Heart right ventricle (tissue), 16 donors: ENCODE measurements around the gene CAPZB. TPM values are rescaled to one million over a fixed set of nuclear protein-coding genes. Genes with fewer than 3 reads are reported as not detected.
A peak's percentile ranks its signal among the peaks of the same experiment; 100 is the strongest.

ENCODE experiments used
- ATAC-seq, 8 donors: fragments of 200-7000 bp; cut with Tn5 transposase; one replicate each; pipeline ENCODE4 v1.9.1; 2020; ENCODE audit warnings: mild to moderate bottlenecking in 8 of 8, moderate library complexity in 8 of 8, moderate number of reproducible peaks in 1 of 8
- DNase-seq, 2 donors: peaks; one replicate each; pipeline ENCODE4 v3.0.0-alpha.2; 2020
- H3K27ac ChIP-seq, 10 donors: fragments of 200-600 bp; sonication (generic) in 2 of 10; one replicate each; pipeline versions ENCODE4 v1.5.0 to v1.8.0; 2020 to 2022; ENCODE audit warnings: mild to moderate bottlenecking in 3 of 10
- H3K27me3 ChIP-seq, 7 donors: fragments of 200-600 bp; one replicate each; pipeline ENCODE4 v1.8.0; 2021 to 2022; ENCODE audit warnings: mild to moderate bottlenecking in 2 of 7
- H3K36me3 ChIP-seq, 9 donors: fragments of 200-600 bp; sonication (generic) in 1 of 9; one replicate each; pipeline versions ENCODE4 v1.5.0 to v1.8.0; 2020 to 2022; ENCODE audit warnings: mild to moderate bottlenecking in 2 of 9
- H3K4me1 ChIP-seq, 9 donors: fragments of 200-600 bp; sonication (generic) in 1 of 9; one replicate each; pipeline versions ENCODE4 v1.5.0 to v1.8.0; 2020 to 2022; ENCODE audit warnings: mild to moderate bottlenecking in 4 of 9
- H3K4me3 ChIP-seq, 10 donors: fragments of 200-600 bp; sonication (generic) in 2 of 10; one replicate each; pipeline versions ENCODE4 v1.5.0 to v1.8.0; 2020 to 2022; ENCODE audit warnings: mild to moderate bottlenecking in 7 of 10, moderate library complexity in 2 of 10
- H3K9me3 ChIP-seq, 11 donors: fragments of 200-600 bp in 10 of 11; sonication (generic) in 2 of 11; one replicate each; pipeline versions ENCODE4 v1.5.0 to v1.8.0; 2013 to 2022; ENCODE audit warnings: mild to moderate bottlenecking in 2 of 11, control low read depth in 1 of 11, moderate library complexity in 1 of 11
- WGBS, 2 donors: extraction: QIAGEN DNeasy Blood & Tissue Kit; methylation state at CpG; one replicate each; pipeline ENCODE4 v1.1.7; 2013; ENCODE audit warnings: inconsistent platforms in 1 of 2; 5-methylcytosine and 5-hydroxymethylcytosine counted together
- intact Hi-C, 10 donors: fragments of 100-400 bp; cut with DNase I; formaldehyde crosslinking; loops; one replicate each; pipeline versions ENCODE4 v1.11.1 to v1.14.2; 2022
- polyA plus RNA-seq, 2 donors: library from polyadenylated mRNA; stranded (reverse); fragments of 200-250 nt; gene quantifications; one replicate each; pipeline ENCODE4 v1.2.3, GENCODE V29; 2013
- total RNA-seq, 10 donors: library from RNA; stranded (reverse); fragmentation: NEBNext Ultra II Directional in 3 of 10; extraction: Animal tissue kit (Norgen Biotek cat#: 25700) in 3 of 10; gene quantifications; one replicate each; pipeline versions ENCODE4 v1.2.1 to v1.2.4, GENCODE V29; 2021 to 2023
- TF ChIP-seq, protein P1 (sequence below), 9 donors: fragments of 200-600 bp; sonication (generic) in 2 of 9; IDR thresholded peaks; one replicate each; pipeline versions ENCODE4 v1.5.0 to v1.8.0; 2021 to 2022; ENCODE audit warnings: antibody characterized with exemption in 9 of 9, mild to moderate bottlenecking in 5 of 9, moderate library complexity in 1 of 9
- donor health status: Arrhythmogenic right ventricular cardiomyopathy.
- donor health status: ischemic (EF 13 %, LVEDD 7.1; RV severe dilation, severe dysfunction).
- donor health status: healthy with polysubstance abuse.
- donor health status: DM: no; HTN: yes; CAD: no.
- donor health status: DM: no; HTN: no; CAD: no.
- donor health status: ischemic (EF 25% LVEDD 6.9; RV normal size, moderate dysfunction).
- donor health status: ischemic (EF 25% LVEDD 5.7; RV mildly dilated, moderate dysfunction).
- donor health status: healthy.
- donor health status: DM: yes; HTN: yes; CAD: no.
- donor health status: Ischemic cardiomyopathy.
- donor health status: ischemic (EF 35%, LVEDD 5.7; RV mildly dilated, moderate dysfunction).
- donor health status: nonischemic (EF 11% LVEDD 7.7; RV severe dilation, severe dysfunction).
- donor health status: DM: yes; HTN: yes; CAD: no.
- donor health status: PGD.
- donor health status: ischemic (EF 29% LVEDD 5.4; RV normal size, mild dysfunction).
- donor health status: nonischemic (EF 23%, LVEDD 6.1; RV moderate dilation, normal function).

CAPZB gene
- total and polyA plus RNA-seq, 12 donors = 158 to 307 (median 228) TPM

DNA sequence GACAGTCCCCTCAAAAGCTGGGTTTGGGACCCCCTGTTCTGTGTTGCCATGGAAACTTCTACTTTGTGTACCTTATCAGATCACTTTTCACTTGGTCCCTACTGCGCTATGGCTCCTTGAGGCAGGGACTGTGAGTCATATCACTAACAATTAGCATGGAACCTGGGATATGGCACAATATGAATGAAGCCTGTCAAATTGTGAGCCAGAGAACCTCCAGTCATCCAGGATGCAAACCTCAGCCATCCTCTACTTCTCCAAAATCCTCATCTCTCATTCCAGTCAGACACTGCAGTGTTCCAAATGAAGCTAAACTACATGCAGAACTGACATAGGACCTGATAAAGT is 11.2 kb upstream of the CAPZB start:
- no peak overlapping the region for H3K4me3 ChIP-seq
- TF ChIP-seq, protein P1, sequence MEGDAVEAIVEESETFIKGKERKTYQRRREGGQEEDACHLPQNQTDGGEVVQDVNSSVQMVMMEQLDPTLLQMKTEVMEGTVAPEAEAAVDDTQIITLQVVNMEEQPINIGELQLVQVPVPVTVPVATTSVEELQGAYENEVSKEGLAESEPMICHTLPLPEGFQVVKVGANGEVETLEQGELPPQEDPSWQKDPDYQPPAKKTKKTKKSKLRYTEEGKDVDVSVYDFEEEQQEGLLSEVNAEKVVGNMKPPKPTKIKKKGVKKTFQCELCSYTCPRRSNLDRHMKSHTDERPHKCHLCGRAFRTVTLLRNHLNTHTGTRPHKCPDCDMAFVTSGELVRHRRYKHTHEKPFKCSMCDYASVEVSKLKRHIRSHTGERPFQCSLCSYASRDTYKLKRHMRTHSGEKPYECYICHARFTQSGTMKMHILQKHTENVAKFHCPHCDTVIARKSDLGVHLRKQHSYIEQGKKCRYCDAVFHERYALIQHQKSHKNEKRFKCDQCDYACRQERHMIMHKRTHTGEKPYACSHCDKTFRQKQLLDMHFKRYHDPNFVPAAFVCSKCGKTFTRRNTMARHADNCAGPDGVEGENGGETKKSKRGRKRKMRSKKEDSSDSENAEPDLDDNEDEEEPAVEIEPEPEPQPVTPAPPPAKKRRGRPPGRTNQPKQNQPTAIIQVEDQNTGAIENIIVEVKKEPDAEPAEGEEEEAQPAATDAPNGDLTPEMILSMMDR (IDR thresholded peaks at IDR 0.05) = no peak
- peaks cover 0 to 4% (median 0%) of the 10 kb centered on the region in 11 donors for H3K9me3 ChIP-seq
- H3K4me1 ChIP-seq = peaks cover 8 to 32% (median 29%) of the 10 kb centered on the region in 9 donors
- no peak for DNase-seq
- intact Hi-C loops = no loop called here
- WGBS, 2 donors = 90 to 94% methylated on average over 1 of the region's 1 CpG
- peak overlapping the region in 8 of 10 donors; percentile 74 to 92 (median 80) for H3K27ac ChIP-seq
- no peaks in the 10 kb centered on the region for H3K36me3 ChIP-seq
- no peak for ATAC-seq
- no peaks in the 10 kb centered on the region for H3K27me3 ChIP-seq

DNA sequence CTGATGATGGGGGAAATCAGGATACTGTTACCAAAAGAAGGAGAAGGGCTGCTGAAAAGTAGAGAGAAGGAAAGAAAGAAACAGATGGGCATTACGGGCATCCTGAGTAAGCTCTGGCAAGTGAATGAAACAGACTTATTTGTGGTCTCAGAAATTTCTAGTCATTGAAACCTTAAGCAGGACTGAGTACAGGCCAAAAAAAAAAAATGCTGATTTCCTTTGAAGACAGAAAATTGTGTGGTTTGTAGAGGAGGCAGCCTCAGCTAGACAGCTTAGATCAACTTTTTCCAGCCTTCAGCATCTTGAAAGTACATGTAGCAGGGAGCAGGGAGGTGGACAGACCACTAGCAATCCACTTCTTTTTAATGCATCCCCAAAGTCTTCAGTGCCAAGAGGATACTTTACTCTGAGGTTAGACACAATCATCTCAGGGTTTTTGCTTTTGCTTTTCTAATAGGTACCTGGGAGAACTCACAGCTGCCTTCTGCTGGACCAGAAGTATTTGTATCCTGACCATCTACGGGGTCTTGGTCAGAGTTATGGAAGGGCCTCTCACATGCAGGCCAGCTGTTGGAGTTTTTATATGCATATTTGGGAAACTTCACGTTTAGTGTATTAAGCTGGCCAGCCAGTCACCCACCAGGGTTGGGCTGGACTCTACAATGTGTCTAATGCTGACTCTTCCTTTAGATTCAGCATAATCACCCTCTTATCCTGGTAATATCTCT is 10.6 kb upstream of the CAPZB start:
- DNase-seq (no peak), ATAC-seq (peak in 4 of 8 donors; percentile 9 to 47 (median 17))
- peak overlapping the region; percentile 11 to 92 (median 80) for H3K27ac ChIP-seq
- TF ChIP-seq, protein P1 (IDR thresholded peaks at IDR 0.05) = peak in 1 of 9 donors; percentile 10
- H3K36me3 ChIP-seq = no peaks in the 10 kb centered on the region
- 18 to 47% methylated on average over 3 of the region's 3 CpGs for WGBS, 2 donors
- H3K4me3 ChIP-seq = no peak overlapping the region
- peaks cover 0 to 4% (median 0%) of the 10 kb centered on the region in 11 donors for H3K9me3 ChIP-seq
- peaks cover 8 to 32% (median 29%) of the 10 kb centered on the region in 9 donors for H3K4me1 ChIP-seq
- H3K27me3 ChIP-seq = no peaks in the 10 kb centered on the region
- intact Hi-C loops = no loop called here

DNA sequence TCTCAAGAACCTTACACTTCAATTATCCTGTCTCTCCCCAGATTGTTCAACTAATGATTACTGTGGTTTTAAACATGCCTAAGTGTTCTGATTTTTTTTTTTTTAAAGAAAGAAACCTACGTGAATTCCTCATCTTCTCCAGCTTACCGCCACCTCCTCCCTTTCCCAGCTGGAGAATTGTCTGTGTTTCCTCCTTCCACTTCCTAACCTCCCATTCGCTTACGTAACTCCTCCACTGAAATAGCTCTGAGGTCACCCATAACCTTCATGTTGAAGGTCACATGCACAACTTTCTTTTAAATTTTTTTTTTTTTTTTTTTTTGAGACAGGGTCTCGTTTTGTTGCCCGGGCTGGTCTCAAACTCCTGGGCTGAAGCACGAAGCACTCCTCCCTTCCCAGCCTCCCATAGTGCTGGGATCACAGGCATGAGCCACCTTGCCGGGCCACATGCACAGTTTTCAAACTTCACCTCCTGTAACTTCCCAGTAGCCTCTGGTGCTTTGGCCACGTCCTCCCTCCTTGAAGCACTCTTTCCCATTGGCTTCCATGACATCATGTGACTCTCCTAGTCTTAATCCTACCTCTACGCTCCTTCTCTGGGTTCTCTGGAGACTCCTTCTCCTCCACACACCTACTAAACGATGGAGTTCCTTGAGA is 9.8 kb upstream of the CAPZB start:
- TF ChIP-seq, protein P1 (IDR thresholded peaks at IDR 0.05) = no peak
- Histone ChIP-seq H3K27me3 (no peaks in the 10 kb centered on the region), H3K9me3 (peaks cover 0 to 4% (median 0%) of the 10 kb centered on the region in 11 donors), H3K36me3 (no peaks in the 10 kb centered on the region), H3K4me3 (no peak overlapping the region), H3K27ac (peak overlapping the region; percentile 16 to 92 (median 80)), H3K4me1 (peaks cover 8 to 32% (median 29%) of the 10 kb centered on the region in 9 donors)
- ATAC-seq = peak; percentile 73 to 96 (median 88)
- intact Hi-C loops = loop anchor here in 1 of 10 donors (5.0 kb wide), 1 partner anchor 87 kb away; no protein-coding TSS in a partner anchor
- WGBS, 2 donors = 57 to 72% methylated on average over 11 of the region's 11 CpGs
- DNase-seq = peak in 1 of 2 donors; percentile 75

DNA sequence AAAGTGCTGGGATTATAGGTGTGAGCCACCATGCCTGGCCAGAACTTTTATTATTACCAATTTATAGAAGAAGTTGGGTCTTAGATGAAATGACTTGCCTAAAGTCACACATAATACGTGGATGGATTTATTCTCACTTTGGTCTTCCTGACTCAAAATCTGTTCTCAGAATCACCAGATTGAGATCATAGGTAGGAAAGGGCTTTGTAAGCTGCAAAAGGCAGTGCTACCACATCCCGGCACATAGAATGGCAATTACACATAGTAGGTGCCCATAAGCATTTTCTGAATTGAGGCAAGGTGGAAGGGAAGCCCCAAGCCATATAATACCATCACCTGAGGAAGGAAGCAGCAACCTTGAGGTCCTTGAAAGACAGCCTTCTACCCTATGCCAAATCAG is 8.2 kb upstream of the CAPZB start:
- ATAC-seq (no peak), DNase-seq (no peak)
- Histone ChIP-seq H3K4me3 (no peak overlapping the region), H3K36me3 (no peaks in the 10 kb centered on the region), H3K9me3 (no peaks in the 10 kb centered on the region), H3K27ac (peak overlapping the region in 7 of 10 donors; percentile 42 to 92 (median 80)), H3K4me1 (peaks cover 8 to 32% (median 29%) of the 10 kb centered on the region in 9 donors), H3K27me3 (no peaks in the 10 kb centered on the region)
- TF ChIP-seq, protein P1 (IDR thresholded peaks at IDR 0.05) = no peak
- WGBS, 2 donors = 97 to 98% methylated on average over 2 of the region's 2 CpGs
- intact Hi-C loops = loop anchor here in 1 of 10 donors (5.0 kb wide), 1 partner anchor 89 kb away; no protein-coding TSS in a partner anchor
